ENCODE data around the gene DEPP1.

DNA sequence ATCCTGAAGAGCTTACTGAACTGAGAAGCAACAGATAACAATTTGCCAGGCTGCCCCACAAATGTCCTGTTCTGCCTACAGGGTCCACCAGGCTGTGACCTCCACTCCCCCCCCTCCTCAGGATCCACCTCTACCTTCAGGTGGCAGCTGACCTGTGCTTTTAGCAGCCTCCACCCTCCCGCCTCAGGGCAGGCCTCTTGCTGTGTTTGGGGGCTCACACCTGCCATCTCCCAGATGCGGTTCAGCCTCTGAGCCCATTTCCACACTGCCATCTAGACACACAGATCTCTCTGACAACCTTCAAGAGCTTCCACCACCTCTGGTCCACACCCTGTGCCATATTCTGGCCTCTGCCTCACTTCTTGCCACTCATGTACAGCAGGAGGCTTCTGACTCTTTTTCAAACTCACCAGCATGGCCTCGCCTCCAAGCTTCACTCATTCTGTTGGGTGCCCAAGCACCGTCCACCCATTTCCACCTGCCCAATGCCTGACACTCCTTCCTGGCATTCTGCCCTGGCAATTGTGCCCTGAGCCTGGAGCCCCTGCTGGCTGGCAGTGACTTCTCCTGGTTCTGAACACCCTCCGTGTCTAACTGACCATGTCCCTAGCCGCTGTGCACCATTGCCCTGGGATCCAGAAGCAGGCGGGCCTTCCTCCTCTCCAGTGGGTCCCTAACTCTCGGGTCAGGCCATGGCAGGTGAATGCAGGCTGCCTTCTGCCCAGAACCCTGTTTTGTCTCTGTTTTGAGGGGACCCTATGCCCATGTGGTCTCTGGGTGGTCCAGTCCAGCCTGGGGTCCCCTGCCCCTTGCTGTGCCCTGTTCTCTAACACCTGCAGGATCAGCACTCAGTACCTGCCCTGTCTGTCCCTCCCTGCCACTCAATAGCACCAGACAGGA, 49.0 kb downstream of the DEPP1 start:
- TF ChIP-seq, protein P1, sequence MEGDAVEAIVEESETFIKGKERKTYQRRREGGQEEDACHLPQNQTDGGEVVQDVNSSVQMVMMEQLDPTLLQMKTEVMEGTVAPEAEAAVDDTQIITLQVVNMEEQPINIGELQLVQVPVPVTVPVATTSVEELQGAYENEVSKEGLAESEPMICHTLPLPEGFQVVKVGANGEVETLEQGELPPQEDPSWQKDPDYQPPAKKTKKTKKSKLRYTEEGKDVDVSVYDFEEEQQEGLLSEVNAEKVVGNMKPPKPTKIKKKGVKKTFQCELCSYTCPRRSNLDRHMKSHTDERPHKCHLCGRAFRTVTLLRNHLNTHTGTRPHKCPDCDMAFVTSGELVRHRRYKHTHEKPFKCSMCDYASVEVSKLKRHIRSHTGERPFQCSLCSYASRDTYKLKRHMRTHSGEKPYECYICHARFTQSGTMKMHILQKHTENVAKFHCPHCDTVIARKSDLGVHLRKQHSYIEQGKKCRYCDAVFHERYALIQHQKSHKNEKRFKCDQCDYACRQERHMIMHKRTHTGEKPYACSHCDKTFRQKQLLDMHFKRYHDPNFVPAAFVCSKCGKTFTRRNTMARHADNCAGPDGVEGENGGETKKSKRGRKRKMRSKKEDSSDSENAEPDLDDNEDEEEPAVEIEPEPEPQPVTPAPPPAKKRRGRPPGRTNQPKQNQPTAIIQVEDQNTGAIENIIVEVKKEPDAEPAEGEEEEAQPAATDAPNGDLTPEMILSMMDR (IDR thresholded peaks at IDR 0.05; ENCODE audit: low read depth, low read length) = no peak
- no peak for TF ChIP-seq POLR2A (IDR thresholded peaks at IDR 0.05; ENCODE audit: extremely low read depth, insufficient read length)
- TF ChIP-seq, protein P2, sequence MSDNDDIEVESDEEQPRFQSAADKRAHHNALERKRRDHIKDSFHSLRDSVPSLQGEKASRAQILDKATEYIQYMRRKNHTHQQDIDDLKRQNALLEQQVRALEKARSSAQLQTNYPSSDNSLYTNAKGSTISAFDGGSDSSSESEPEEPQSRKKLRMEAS (IDR thresholded peaks at IDR 0.05; ENCODE audit: low read depth, low read length) = no peak
